Astrocyte (in vitro differentiated cells and primary cell): ENCODE data around the gene PTPRN2. TPM values are rescaled to one million over a fixed set of nuclear protein-coding genes. Genes with fewer than 3 reads are reported as not detected.

Experiments used
- DNase-seq: peaks from one replicate; pipeline ENCODE4 v3.0.0-alpha.2; 2010; ENCODE audit warnings: low read depth
- FAIRE-seq: peaks from 2 replicates; lab custom pipeline; 2011; peaks lifted over from hg19 to GRCh38; lab: Jason Lieb, UNC
- H2AFZ ChIP-seq: 2 replicates; pipeline ENCODE4 v1.6.0; 2012; ENCODE audit warnings: low read depth, low read length, inconsistent platforms
- H3K27ac ChIP-seq: 2 replicates; pipeline ENCODE4 v1.5.1; 2011; ENCODE audit warnings: low read depth, low read length, inconsistent platforms
- H3K27me3 ChIP-seq: 2 replicates; pipeline ENCODE4 v1.6.0; 2011; ENCODE audit warnings: low read length, inconsistent platforms; ENCODE audit not compliant: insufficient read depth
- H3K36me3 ChIP-seq: 2 replicates; pipeline ENCODE4 v1.5.1; 2011; ENCODE audit warnings: low read length, inconsistent platforms; ENCODE audit not compliant: insufficient read depth
- H3K4me1 ChIP-seq: 2 replicates; pipeline ENCODE4 v1.5.1; 2011; ENCODE audit warnings: low read length, inconsistent platforms; ENCODE audit not compliant: insufficient read depth
- H3K4me2 ChIP-seq: 2 replicates; pipeline ENCODE4 v1.6.0; 2012; ENCODE audit warnings: low read length, inconsistent platforms
- H3K4me3 ChIP-seq: 2 replicates; pipeline ENCODE4 v1.5.1; 2011; ENCODE audit warnings: low read depth, mild to moderate bottlenecking, low read length, inconsistent platforms; ENCODE audit not compliant: insufficient read depth
- H3K79me2 ChIP-seq: 2 replicates; pipeline ENCODE4 v1.6.0; 2012; ENCODE audit warnings: mild to moderate bottlenecking, low read length, inconsistent platforms; ENCODE audit not compliant: insufficient read depth
- H3K9ac ChIP-seq: 2 replicates; pipeline ENCODE4 v1.6.0; 2012; ENCODE audit warnings: mild to moderate bottlenecking, low read length, inconsistent platforms
- H3K9me3 ChIP-seq: 2 replicates; pipeline ENCODE4 v1.5.1; 2012; ENCODE audit warnings: low read depth, mild to moderate bottlenecking, low read length, inconsistent platforms; ENCODE audit not compliant: insufficient read depth
- H4K20me1 ChIP-seq: 2 replicates; pipeline ENCODE4 v1.6.0; 2012; ENCODE audit warnings: low read length, inconsistent platforms; ENCODE audit not compliant: insufficient read depth
- H3K27ac Mint-ChIP-seq: one replicate; pipeline ENCODE4 v1.8.0; 2021; ENCODE audit warnings: mild to moderate bottlenecking, mixed read lengths; ENCODE audit not compliant: unreplicated experiment
- H3K27me3 Mint-ChIP-seq: one replicate; pipeline ENCODE4 v1.8.0; 2021; ENCODE audit warnings: low read depth, mixed read lengths; ENCODE audit not compliant: unreplicated experiment
- H3K36me3 Mint-ChIP-seq: one replicate; pipeline ENCODE4 v1.8.0; 2021; ENCODE audit warnings: low read depth, mixed read lengths; ENCODE audit not compliant: unreplicated experiment
- H3K4me1 Mint-ChIP-seq: one replicate; pipeline ENCODE4 v1.8.0; 2021; ENCODE audit warnings: low read depth, mixed read lengths; ENCODE audit not compliant: unreplicated experiment
- H3K4me3 Mint-ChIP-seq: one replicate; pipeline ENCODE4 v1.8.0; 2021; ENCODE audit warnings: mild to moderate bottlenecking, moderate library complexity, mixed read lengths; ENCODE audit not compliant: unreplicated experiment
- H3K9me3 Mint-ChIP-seq: one replicate; pipeline ENCODE4 v1.8.0; 2021; ENCODE audit warnings: mild to moderate bottlenecking, mixed read lengths; ENCODE audit not compliant: unreplicated experiment
- EZH2 ChIP-seq: IDR thresholded peaks from 2 replicates; pipeline ENCODE4 v1.6.1; 2012; ENCODE audit warnings: mild to moderate bottlenecking, low read length, inconsistent platforms; ENCODE audit not compliant: insufficient read depth
- total RNA-seq: library from RNA; stranded (reverse); gene quantifications from 2 replicates; pipeline ENCODE4 v1.2.1, GENCODE V29; 2021
- TF ChIP-seq, protein P1 (sequence below): IDR thresholded peaks from 2 replicates; pipeline ENCODE4 v1.5.1; 2011; ENCODE audit warnings: low read depth, mild to moderate bottlenecking, inconsistent platforms, low read length, moderate library complexity; ENCODE audit not compliant: insufficient read depth

PTPRN2 gene
- total RNA-seq, 1 donor from 2014 or later = 0.09 TPM

DNA sequence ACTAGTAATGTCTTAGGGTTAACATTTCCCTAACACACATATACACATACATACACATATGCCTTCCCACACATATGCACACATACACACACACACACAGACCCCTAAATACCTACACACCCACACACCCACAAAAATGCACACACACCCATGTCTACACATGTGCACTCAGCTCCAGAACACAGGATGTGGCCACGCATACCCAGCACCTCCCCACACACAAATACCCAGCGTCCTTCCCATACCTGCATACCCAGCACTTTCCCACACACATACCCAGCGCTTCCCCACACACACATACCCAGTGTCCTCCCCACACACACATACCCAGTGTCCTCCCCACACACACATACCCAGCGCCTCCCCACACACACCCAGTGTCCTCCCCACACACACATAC, 715.9 kb downstream of the PTPRN2 start:
- DNase-seq = no peak
- H3K9me3 Mint-ChIP-seq = peaks cover 39% of the 10 kb centered on the region
- H3K79me2 ChIP-seq = no peaks in the 10 kb centered on the region
- H3K4me3 ChIP-seq = no peak overlapping the region
- H4K20me1 ChIP-seq = no peaks in the 10 kb centered on the region
- FAIRE-seq = no peak
- no peaks in the 10 kb centered on the region for H3K4me1 Mint-ChIP-seq
- no peak overlapping the region for H3K27ac ChIP-seq
- no peaks in the 10 kb centered on the region for H3K36me3 ChIP-seq
- no peaks in the 10 kb centered on the region for H3K27me3 ChIP-seq
- no peak overlapping the region for H3K4me2 ChIP-seq
- H3K9ac ChIP-seq = no peak overlapping the region
- H3K36me3 Mint-ChIP-seq = no peaks in the 10 kb centered on the region
- no peak overlapping the region for H3K27ac Mint-ChIP-seq
- H3K4me3 Mint-ChIP-seq = no peak overlapping the region
- H3K4me1 ChIP-seq = no peaks in the 10 kb centered on the region
- no peaks in the 10 kb centered on the region for H3K27me3 Mint-ChIP-seq
- H3K9me3 ChIP-seq = no peaks in the 10 kb centered on the region
- H2AFZ ChIP-seq = no peak overlapping the region
- TF ChIP-seq EZH2 = no peak
- TF ChIP-seq, protein P1, sequence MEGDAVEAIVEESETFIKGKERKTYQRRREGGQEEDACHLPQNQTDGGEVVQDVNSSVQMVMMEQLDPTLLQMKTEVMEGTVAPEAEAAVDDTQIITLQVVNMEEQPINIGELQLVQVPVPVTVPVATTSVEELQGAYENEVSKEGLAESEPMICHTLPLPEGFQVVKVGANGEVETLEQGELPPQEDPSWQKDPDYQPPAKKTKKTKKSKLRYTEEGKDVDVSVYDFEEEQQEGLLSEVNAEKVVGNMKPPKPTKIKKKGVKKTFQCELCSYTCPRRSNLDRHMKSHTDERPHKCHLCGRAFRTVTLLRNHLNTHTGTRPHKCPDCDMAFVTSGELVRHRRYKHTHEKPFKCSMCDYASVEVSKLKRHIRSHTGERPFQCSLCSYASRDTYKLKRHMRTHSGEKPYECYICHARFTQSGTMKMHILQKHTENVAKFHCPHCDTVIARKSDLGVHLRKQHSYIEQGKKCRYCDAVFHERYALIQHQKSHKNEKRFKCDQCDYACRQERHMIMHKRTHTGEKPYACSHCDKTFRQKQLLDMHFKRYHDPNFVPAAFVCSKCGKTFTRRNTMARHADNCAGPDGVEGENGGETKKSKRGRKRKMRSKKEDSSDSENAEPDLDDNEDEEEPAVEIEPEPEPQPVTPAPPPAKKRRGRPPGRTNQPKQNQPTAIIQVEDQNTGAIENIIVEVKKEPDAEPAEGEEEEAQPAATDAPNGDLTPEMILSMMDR = no peak

DNA sequence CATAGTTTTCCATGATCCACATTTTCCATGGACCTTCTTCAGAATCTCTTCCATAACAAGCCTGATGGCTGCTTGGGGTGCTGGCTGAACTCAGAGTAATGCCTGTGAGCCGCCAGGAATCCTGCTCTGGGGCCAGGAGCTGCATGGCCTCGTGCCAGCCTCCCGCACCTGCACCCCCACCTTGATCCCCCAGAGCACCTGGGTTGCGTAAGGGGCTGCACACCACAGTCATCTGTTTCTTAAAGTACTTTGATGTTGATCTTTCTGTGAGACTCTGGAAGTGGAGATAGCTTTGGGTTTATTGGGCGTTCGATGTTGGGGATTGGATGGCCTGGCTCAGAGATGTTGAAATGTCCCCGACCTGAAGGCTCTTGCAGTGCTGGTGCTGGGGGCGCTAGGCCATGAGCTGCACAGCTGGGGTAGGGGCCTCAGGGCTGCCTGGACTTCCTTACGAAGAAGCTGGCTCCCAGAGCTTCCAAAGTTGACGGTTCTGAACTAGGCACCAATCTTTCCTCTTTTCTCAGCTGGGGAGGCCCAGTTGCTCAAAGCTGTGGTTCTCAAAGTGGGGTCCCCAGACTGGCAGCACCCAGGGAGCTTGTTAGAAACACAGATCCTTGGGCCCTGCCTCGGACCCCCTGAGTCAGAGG, 716.9 kb downstream of the PTPRN2 start:
- FAIRE-seq = no peak

DNA sequence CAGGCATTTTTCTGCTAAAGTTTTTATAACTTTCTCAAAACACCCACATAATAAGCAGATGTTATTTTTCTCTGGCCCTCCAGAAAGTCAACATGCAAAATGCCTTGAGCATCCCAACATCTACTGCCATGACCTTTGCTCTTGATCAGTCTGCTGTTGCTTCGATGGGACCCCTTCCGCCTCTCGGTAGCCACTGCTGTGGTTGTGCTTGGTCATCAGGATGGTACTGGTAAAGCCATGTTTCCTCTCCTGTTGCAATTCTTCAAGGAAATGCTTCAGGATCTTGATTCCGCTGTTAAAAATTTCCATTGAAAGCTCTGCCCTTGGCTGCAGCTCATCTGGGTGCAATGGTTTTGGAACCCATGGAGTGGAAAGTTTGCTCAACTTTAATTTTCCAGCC, 717.8 kb downstream of the PTPRN2 start:
- no peak overlapping the region for H3K27ac Mint-ChIP-seq
- no peaks in the 10 kb centered on the region for H3K27me3 Mint-ChIP-seq
- FAIRE-seq (no peak), DNase-seq (no peak)
- no peaks in the 10 kb centered on the region for H3K36me3 ChIP-seq
- no peaks in the 10 kb centered on the region for H3K36me3 Mint-ChIP-seq
- no peak overlapping the region for H3K9ac ChIP-seq
- H3K4me3 ChIP-seq = no peak overlapping the region
- H3K9me3 ChIP-seq = no peaks in the 10 kb centered on the region
- TF ChIP-seq, protein P1 = no peak
- no peak for TF ChIP-seq EZH2
- no peaks in the 10 kb centered on the region for H4K20me1 ChIP-seq
- H3K27me3 ChIP-seq = no peaks in the 10 kb centered on the region
- no peaks in the 10 kb centered on the region for H3K79me2 ChIP-seq
- no peak overlapping the region for H3K4me3 Mint-ChIP-seq
- no peak overlapping the region for H2AFZ ChIP-seq
- H3K4me1 Mint-ChIP-seq = no peaks in the 10 kb centered on the region
- peaks cover 39% of the 10 kb centered on the region for H3K9me3 Mint-ChIP-seq
- H3K4me2 ChIP-seq = no peak overlapping the region
- H3K27ac ChIP-seq = no peak overlapping the region
- H3K4me1 ChIP-seq = no peaks in the 10 kb centered on the region

More for the DNA sequence above, 716.9 kb downstream of the PTPRN2 start:
- Histone ChIP-seq H3K9me3 (no peaks in the 10 kb centered on the region), H3K36me3 (no peaks in the 10 kb centered on the region), H4K20me1 (no peaks in the 10 kb centered on the region), H3K4me1 (no peaks in the 10 kb centered on the region), H2AFZ (no peak overlapping the region), H3K4me2 (no peak overlapping the region), H3K9ac (no peak overlapping the region), H3K79me2 (no peaks in the 10 kb centered on the region), H3K27me3 (no peaks in the 10 kb centered on the region), H3K27ac (no peak overlapping the region), H3K4me3 (no peak overlapping the region)
- Mint-ChIP-seq H3K36me3 (no peaks in the 10 kb centered on the region), H3K27me3 (no peaks in the 10 kb centered on the region), H3K27ac (no peak overlapping the region), H3K4me1 (no peaks in the 10 kb centered on the region), H3K4me3 (no peak overlapping the region), H3K9me3 (peaks cover 41% of the 10 kb centered on the region)
- TF ChIP-seq, protein P1 = no peak
- TF ChIP-seq EZH2 = no peak
- DNase-seq = no peak
